DND-41 (cell line): ENCODE measurements around the gene CEP63.
"Not testable (repeated sequence)": the region's sequence is repeated elsewhere in the genome, so short reads cannot be mapped to it uniquely, and the experiment has no call there.

Experiments used
- EZH2 ChIP-seq: IDR thresholded peaks from 3 replicates; pipeline ENCODE4 v1.6.1; 2012; ENCODE audit warnings: borderline replicate concordance, low read depth, mild to moderate bottlenecking, moderate library complexity, low read length, inconsistent platforms; ENCODE audit not compliant: severe bottlenecking
- TF ChIP-seq, protein P1 (sequence below): IDR thresholded peaks from 2 replicates; pipeline ENCODE4 v1.5.1; 2012; ENCODE audit warnings: borderline replicate concordance, low read length, moderate library complexity, mild to moderate bottlenecking; ENCODE audit not compliant: poor library complexity, severe bottlenecking; ENCODE audit errors: extremely low read depth

DNA sequence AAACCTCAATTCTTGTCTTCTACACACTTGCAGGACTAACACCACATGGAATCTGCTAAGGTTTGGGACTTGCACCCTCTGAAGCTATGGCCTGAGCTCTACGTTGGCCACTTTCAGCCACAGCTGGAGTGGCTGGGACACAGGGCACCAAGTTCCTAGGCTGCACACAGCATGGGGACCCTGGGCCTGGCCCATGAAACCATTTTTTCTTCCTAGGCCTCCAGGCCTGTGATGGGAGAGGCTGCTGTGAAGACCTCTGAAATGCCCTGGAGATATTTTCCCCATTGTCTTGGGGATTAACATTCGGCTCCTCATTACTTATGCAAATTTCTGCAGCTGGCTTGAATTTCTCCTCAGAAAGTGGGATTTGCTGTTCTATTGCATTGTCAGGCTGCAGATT, 84.0 kb downstream of the CEP63 start:
- TF ChIP-seq, protein P1, sequence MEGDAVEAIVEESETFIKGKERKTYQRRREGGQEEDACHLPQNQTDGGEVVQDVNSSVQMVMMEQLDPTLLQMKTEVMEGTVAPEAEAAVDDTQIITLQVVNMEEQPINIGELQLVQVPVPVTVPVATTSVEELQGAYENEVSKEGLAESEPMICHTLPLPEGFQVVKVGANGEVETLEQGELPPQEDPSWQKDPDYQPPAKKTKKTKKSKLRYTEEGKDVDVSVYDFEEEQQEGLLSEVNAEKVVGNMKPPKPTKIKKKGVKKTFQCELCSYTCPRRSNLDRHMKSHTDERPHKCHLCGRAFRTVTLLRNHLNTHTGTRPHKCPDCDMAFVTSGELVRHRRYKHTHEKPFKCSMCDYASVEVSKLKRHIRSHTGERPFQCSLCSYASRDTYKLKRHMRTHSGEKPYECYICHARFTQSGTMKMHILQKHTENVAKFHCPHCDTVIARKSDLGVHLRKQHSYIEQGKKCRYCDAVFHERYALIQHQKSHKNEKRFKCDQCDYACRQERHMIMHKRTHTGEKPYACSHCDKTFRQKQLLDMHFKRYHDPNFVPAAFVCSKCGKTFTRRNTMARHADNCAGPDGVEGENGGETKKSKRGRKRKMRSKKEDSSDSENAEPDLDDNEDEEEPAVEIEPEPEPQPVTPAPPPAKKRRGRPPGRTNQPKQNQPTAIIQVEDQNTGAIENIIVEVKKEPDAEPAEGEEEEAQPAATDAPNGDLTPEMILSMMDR, result not testable (repeated sequence)
- TF ChIP-seq EZH2, result not testable (repeated sequence)
